HS-5 (cell line): ENCODE data around the gene SORL1.
A peak's percentile ranks its signal among the peaks of the same experiment; 100 is the strongest.

ENCODE experiments used
- DNase-seq: peaks from one replicate; pipeline ENCODE4 v3.0.0-alpha.2; 2012; ENCODE audit warnings: low read depth

Gene SORL1

GRCh38 chr11:121589946-121590537 lies 137.9 kb downstream of the SORL1 start:
- no peak for DNase-seq

DNA sequence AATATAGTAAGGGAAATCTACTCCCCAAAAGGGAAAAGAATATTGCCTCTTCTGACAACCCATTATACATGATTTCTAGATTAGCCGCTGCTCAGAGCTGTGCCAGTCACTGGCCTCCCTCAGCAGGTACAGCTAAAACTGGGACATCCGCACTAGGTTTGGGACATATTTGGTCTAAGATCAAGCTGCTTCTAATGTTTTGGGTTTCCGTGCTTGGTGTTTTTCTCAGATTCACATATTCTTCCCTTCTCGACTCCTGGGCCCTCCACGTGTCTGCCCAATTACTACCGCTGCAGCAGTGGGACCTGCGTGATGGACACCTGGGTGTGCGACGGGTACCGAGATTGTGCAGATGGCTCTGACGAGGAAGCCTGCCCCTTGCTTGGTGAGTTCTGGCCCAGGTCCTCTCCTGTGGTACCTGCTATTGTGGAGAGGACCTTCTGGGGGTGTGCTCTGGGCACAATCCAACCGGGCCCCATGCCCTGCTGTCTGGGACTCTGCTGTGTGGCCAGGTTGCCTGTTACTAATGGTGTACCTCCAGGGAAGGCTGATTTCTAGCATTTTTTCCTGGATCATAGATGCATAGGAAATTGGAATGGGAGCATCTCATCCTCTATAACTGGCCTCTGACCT lies 138.8 kb downstream of the SORL1 start:
- no peak for DNase-seq

GRCh38 chr11:121591405-121592033 lies 139.4 kb downstream of the SORL1 start:
- peak; percentile 43 for DNase-seq

DNA sequence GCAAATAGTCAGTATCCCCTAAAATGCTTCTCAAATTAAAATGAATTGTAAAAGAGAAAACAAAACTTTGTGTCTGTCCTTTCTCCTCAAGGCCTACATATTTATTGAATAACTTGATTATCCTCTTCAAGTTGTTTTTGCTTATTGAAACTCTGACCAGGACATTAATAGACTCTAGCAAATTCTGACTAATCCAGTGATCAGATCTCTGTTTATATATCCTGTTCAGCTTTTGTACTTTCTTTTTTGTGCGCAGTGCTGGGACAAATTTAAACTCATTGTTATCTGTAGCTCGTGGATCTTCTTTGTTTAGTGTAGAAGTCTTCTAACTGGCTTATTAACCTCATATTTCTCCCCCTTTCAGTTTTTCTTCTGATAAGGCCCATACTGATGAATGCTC lies 140.6 kb downstream of the SORL1 start:
- no peak for DNase-seq

GRCh38 chr11:121595717-121596161 lies 143.6 kb downstream of the SORL1 start:
- peak; percentile 94 for DNase-seq

GRCh38 chr11:121596195-121597155 lies 144.4 kb downstream of the SORL1 start:
- DNase-seq: peak; percentile 13

- DNase-seq: no peak
Measured at GRCh38 chr11:121603316-121603715, 151.2 kb downstream of the SORL1 start.

- DNase-seq: no peak
Measured at GRCh38 chr11:121604152-121604551, 152.0 kb downstream of the SORL1 start.

DNA sequence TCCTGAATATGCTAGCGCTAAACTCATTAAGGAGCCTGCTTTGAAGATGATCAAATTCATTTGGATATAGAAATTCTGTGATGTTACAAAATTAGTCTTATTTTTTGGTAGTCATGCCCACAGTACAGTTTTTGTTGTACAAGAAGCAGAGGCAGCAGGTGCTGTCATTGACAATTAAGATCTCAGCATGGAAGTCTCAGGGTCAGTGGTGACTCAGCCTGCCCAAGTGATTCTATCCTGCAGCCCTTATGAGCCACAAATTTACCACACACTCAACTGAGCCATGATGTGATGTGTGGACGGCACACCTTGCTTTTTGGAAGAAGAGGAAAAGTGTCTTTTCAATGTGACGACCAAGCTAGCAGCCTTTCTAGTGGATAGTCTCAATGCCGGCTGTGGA lies 154.2 kb downstream of the SORL1 start:
- no peak for DNase-seq

- no peak for DNase-seq
Measured at GRCh38 chr11:121607341-121607740, 155.2 kb downstream of the SORL1 start.

DNA sequence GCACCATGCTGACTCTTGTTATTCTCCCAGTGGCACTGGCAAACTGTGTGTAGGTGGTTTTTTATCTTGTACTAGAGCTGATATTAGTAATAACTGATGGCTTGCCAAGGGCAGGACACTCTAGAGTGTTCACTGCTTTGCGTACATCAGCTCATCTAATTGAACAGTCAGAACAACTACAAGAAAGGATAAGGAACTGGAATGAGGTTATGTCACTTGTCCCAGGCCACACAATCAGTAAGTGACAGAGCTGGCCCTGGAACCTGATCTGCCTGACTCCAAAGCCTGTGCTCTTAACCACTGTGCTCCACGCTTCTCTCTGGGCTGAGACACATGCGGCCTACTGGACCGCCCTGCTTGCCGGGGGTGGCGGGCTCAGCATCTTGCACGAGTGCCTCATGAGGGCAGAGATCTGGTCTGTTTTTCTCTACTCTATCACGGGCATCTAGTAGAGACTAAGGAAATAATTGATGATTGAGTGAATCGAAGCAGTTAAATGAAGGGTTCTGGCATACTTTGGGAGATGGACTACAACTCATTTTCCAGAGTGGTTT lies 156.5 kb downstream of the SORL1 start:
- DNase-seq: no peak

DNA sequence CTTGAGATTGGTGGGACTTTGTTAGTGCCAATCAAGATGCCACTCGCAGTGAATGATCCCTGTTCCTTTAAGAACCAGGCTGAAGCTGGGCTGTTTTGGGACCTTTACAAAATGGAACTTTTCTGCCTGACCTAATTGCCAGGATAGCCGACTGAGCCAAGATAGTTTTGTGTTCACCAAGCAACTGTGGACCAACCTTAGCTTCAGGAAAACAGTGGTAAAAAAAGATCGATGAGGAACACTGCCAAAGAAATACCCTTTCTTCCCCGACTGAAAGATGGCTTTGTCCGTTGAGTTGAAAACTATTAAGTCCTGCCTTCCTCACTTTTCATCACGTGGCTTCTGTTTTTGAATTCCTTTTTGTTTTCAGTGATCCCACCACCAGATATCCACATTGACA lies 158.6 kb downstream of the SORL1 start:
- DNase-seq: no peak

GRCh38 chr11:121611242-121611641 lies 159.1 kb downstream of the SORL1 start:
- DNase-seq: no peak

GRCh38 chr11:121613724-121614123 lies 161.6 kb downstream of the SORL1 start:
- no peak for DNase-seq

- no peak for DNase-seq
Measured at GRCh38 chr11:121614636-121615240, 162.6 kb downstream of the SORL1 start.

DNA sequence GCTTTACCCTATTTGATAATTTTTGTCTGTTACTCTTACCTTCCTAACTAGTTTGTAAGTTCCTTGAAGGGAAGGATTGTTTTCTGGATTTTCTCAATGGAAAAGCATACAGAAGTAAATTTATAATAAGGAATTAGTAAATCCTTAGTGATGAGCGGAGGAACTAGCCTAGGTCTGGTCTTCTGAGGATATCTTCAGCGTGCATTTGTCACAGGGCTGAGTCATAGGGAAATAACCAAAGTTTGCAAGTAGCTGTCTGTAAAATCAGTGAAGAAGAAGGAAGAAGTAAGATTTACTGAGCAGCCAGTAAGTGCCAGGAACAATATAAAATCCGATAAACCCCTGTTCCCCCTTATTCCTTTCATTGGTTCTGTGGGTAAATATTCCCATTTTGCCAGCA lies 163.4 kb downstream of the SORL1 start:
- no peak for DNase-seq

- DNase-seq: no peak
Measured at GRCh38 chr11:121618516-121618915, 166.4 kb downstream of the SORL1 start.

- no peak for DNase-seq
Measured at GRCh38 chr11:121625777-121626506, 173.8 kb downstream of the SORL1 start.

- no peak for DNase-seq
Measured at GRCh38 chr11:121626507-121626875, 174.4 kb downstream of the SORL1 start.

GRCh38 chr11:121626980-121627379 lies 174.9 kb downstream of the SORL1 start:
- DNase-seq: no peak

GRCh38 chr11:121630041-121630440 lies 177.9 kb downstream of the SORL1 start:
- peak; percentile 43 for DNase-seq
